Gastroesophageal sphincter (tissue), 3 donors: ENCODE measurements around the gene TTLL5.

ENCODE experiments used
- POLR2A ChIP-seq, 2 donors: fragments of 450-650 bp; IDR thresholded peaks; one replicate each; pipeline ENCODE4 v1.6.1; 2017; ENCODE audit warnings: antibody characterized with exemption in 2 of 2, mild to moderate bottlenecking in 2 of 2, moderate library complexity in 1 of 2
- POLR2AphosphoS5 ChIP-seq: sonication (generic); formaldehyde crosslinking; IDR thresholded peaks from one replicate; pipeline ENCODE4 v1.6.1; 2017; ENCODE audit warnings: antibody characterized with exemption
- TF ChIP-seq, protein P1 (sequence below), 4 experiments: fragments of 200-600 bp in 2 of 4; fragments of 450-650 bp in 2 of 4; sonication (generic) in 1 of 4; IDR thresholded peaks; one replicate each; pipeline ENCODE4 v1.5.1; 2017 to 2019; ENCODE audit warnings: antibody characterized with exemption in 4 of 4, mild to moderate bottlenecking in 2 of 4, moderate library complexity in 2 of 4

DNA sequence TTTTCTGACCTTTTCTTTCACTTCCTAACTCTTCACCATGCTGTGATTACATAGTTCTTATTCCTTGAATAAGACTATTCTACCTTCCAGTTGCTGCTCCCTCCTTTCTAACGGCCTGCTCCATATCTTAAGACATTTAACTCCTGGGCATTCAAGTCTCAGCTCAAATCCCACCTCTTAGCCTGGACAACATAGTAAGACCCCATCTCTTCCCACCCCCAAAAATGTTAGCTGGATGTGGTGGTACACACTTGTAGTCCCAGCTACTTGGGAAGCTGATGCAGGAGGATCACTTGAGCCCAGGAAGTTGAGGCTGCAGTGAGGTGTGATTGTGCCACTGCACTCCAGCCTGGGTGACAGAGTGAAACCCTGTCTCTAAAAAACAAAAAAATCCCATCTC lies 11.3 kb upstream of the TTLL5 start:
- TF ChIP-seq, protein P1, sequence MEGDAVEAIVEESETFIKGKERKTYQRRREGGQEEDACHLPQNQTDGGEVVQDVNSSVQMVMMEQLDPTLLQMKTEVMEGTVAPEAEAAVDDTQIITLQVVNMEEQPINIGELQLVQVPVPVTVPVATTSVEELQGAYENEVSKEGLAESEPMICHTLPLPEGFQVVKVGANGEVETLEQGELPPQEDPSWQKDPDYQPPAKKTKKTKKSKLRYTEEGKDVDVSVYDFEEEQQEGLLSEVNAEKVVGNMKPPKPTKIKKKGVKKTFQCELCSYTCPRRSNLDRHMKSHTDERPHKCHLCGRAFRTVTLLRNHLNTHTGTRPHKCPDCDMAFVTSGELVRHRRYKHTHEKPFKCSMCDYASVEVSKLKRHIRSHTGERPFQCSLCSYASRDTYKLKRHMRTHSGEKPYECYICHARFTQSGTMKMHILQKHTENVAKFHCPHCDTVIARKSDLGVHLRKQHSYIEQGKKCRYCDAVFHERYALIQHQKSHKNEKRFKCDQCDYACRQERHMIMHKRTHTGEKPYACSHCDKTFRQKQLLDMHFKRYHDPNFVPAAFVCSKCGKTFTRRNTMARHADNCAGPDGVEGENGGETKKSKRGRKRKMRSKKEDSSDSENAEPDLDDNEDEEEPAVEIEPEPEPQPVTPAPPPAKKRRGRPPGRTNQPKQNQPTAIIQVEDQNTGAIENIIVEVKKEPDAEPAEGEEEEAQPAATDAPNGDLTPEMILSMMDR (IDR thresholded peaks at IDR 0.05) = no peak
- TF ChIP-seq POLR2AphosphoS5 (no peak), POLR2A (IDR thresholded peaks at IDR 0.05) (no peak)
